Thyroid gland (tissue), 4 donors: ENCODE measurements around the gene SLC35E2B.

Source experiments
- POLR2A ChIP-seq, 2 donors: fragments of 450-650 bp; IDR thresholded peaks; one replicate each; pipeline ENCODE4 v1.6.1; 2017; ENCODE audit warnings: antibody characterized with exemption in 2 of 2, mild to moderate bottlenecking in 2 of 2, moderate library complexity in 1 of 2
- TF ChIP-seq, protein P1 (sequence below), 6 experiments: fragments of 200-600 bp in 3 of 6; fragments of 450-650 bp in 3 of 6; sonication (generic) in 3 of 6; IDR thresholded peaks; one replicate each; pipeline ENCODE4 v1.5.1; 2016 to 2019; ENCODE audit warnings: antibody characterized with exemption in 6 of 6, mild to moderate bottlenecking in 2 of 6, inconsistent platforms in 1 of 6, moderate library complexity in 1 of 6

DNA sequence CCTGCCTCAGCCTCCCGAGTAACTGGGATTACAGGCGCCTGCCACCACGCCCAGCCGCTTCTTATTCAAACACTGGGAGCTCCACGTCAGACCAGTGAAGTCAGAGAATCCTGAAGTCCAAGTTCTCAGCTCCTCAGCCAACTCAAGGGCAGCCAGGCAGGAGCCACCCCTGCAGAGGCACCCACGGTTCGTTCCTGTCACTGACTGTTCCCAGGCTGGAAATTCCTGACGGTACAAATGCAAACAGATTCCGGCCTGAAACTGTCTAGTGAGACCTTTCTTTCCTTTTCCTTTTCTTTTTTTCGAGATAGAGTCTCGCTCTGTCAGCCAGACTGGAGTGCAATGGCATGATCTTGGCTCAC, 11.7 kb downstream of the SLC35E2B start:
- TF ChIP-seq, protein P1, sequence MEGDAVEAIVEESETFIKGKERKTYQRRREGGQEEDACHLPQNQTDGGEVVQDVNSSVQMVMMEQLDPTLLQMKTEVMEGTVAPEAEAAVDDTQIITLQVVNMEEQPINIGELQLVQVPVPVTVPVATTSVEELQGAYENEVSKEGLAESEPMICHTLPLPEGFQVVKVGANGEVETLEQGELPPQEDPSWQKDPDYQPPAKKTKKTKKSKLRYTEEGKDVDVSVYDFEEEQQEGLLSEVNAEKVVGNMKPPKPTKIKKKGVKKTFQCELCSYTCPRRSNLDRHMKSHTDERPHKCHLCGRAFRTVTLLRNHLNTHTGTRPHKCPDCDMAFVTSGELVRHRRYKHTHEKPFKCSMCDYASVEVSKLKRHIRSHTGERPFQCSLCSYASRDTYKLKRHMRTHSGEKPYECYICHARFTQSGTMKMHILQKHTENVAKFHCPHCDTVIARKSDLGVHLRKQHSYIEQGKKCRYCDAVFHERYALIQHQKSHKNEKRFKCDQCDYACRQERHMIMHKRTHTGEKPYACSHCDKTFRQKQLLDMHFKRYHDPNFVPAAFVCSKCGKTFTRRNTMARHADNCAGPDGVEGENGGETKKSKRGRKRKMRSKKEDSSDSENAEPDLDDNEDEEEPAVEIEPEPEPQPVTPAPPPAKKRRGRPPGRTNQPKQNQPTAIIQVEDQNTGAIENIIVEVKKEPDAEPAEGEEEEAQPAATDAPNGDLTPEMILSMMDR (IDR thresholded peaks at IDR 0.05) = no peak
- TF ChIP-seq POLR2A (IDR thresholded peaks at IDR 0.05) = peak in 1 of 2 donors; percentile 26
